A204.1 (cell line): ENCODE results near the gene TSPAN18.

Experiments
- FAIRE-seq: peaks from 2 replicates; lab custom pipeline; 2012; peaks lifted over from hg19 to GRCh38; lab: Jason Lieb, UNC

The TSPAN18 gene

GRCh38 chr11:44849424-44849823 lies 122.7 kb downstream of the TSPAN18 start:
- FAIRE-seq: no peak

GRCh38 chr11:44849922-44850321 lies 123.2 kb downstream of the TSPAN18 start:
- FAIRE-seq: no peak

DNA sequence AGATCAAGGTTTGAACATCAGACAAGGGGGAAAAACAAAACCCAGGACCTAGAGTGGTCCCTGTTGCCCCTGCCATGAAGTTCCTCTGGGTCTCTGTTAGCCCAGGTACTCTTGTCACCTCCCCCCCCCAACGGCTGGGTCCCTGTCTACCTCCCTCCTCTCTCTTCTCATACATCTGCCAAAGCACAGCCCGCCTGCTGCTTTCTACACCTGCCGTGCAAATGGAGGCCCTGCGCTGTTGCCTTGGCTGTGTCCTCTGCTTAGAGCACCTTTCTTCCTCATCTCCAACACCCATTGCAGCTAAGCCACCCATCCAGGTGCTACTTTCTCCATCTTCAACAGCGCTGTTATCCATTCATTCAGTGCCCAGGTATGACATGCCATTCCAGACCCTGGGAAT lies 124.7 kb downstream of the TSPAN18 start:
- FAIRE-seq: no peak

GRCh38 chr11:44852159-44852747 lies 125.5 kb downstream of the TSPAN18 start:
- no peak for FAIRE-seq

DNA sequence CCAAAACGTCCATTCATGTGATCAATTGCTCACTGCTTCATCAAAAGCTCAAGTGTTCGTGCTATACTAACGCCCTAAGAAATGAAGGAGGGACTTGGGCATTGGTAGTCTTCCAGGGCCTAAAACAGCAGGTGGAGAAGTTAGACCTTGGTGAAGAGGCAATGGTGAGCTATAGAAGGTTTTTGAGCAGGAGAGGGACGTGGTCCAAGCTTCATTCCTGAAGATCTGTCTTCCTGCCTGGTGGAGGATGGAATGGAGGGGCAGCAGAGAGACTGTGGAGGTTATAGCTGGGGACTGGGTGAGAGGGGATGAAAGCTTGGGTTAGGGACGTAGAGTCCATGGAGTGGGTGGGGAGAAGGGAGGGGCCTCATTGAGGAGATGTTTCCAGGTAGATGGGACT lies 126.2 kb downstream of the TSPAN18 start:
- FAIRE-seq: no peak

DNA sequence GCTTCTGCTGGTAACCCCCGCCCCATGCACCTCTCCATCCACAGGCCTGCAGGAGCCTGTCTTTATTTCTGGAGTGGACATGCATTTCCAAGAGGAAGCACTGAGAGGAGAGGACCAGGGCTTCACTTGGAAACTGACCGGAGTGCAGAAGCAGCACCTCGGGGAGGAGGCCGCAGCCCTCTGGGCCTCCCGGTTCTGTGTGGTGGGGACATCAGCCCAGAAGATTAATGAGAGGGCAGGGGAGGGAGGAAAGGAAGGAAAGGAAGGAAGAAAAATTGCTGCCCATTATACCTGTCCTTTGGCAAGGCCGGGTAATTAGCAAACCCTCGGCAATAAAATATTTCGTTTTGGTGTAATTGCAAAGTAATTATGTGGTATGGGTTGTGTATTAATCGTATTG lies 126.9 kb downstream of the TSPAN18 start:
- FAIRE-seq: no peak

DNA sequence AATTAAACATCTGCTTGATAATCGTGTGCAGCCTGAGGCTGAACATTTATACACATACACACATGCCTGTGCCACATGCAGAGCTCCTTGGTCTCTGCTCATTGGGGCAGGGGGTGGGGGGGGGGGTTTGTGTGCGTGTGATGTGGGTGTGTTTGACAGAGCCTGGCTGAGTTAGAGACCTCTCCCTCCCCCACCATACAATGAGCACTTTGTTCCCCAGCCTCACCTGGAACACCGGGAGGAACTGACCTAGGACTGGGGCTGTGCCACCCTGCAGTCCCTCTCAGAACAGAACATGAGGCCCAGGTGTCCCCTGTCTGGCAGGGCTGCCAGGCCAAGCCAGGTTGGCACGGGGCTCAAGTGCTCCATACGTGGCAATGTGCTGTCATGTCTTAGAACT lies 127.3 kb downstream of the TSPAN18 start:
- FAIRE-seq: no peak

DNA sequence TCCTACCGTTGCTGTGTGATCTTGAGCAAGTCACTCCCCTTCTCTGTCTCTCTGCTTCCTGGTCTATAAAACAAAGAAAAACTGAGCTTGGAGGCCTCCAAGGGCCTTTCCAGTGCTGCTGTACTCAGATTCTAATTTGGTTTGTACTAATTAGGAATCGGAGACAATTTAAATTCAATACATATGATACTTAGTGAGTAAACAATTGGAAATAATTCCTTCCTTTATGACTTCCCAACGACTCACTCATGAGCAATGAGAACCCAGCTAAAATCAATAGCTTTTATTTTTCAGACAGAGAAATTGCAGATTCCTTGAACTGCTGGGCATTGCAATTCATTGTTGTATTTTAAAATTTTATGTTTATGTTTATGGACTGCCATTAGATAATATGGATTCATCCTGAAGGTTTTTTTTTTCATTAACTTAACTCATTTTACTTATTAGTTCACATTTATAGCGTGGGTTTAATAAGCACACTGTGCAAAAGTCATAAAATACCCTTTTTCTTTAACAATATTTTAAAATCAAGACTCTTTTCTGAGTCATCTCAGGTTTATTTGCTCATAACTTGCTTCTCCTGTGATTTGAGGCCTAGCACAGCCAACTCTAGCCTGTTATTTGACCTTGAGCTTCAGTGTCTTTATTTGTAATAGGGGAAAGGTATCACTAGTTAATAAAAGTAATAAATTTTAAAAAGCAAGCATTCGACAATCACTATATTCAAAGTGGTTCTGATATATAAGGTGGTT lies 128.2 kb downstream of the TSPAN18 start:
- FAIRE-seq: no peak

DNA sequence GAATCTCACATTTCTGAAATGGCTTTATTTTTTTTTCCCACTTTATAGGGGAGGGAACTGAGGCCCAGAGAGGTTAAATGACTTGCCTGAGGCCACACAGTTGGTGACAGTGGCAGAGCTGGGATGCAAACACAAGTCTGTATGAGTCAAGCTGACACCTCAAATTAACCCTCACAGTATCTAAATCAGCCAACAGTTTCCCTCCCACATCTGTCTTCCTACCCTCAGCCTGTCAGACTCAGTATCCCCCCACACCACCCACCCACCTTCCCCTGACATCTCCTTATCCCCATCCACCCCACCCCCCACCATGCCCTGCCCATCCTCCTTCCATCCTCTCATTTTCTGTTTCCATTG lies 128.7 kb downstream of the TSPAN18 start:
- no peak for FAIRE-seq

- no peak for FAIRE-seq
Observed at GRCh38 chr11:44857490-44858090, 130.8 kb downstream of the TSPAN18 start.

DNA sequence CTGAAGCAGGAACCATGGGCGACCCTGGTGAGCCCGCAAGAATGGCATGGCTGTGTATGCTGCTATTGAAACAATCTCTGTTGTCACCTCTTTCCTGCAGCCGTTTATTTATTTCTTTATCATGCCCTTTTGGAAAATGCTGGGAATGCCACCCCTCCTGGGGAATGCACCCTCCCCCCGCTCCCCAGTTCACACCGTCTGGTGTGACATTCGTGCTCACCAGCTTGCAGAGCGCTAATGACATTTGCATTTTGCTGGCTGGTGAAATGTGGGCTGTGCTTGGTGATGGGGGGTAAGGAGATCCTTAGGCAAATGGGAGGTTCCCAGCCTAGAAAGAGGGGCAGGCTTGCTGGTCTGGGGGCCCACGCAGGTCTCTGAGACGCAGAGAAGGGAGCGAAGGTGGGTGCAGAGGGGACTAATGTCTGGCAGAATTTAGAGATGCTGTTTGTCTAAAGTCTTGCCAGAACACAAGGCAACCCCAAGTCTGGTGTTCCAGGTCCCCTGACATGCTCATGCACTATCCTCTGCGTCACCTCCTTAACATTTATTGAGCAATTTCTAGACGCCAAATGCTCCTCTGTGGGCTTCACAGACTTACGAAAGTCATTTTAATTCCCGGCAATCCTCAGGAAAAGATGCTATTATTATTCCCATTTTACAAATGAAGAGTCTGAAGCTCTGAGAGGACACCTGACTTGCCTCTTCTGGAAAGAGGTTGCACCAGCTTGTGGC lies 132.2 kb downstream of the TSPAN18 start:
- FAIRE-seq: no peak

GRCh38 chr11:44859528-44859925 lies 132.8 kb downstream of the TSPAN18 start:
- FAIRE-seq: no peak

- FAIRE-seq: no peak
Observed at GRCh38 chr11:44860346-44860745, 133.6 kb downstream of the TSPAN18 start.

- no peak for FAIRE-seq
Observed at GRCh38 chr11:44861849-44862557, 135.2 kb downstream of the TSPAN18 start.

GRCh38 chr11:44862558-44863101 lies 135.9 kb downstream of the TSPAN18 start:
- FAIRE-seq: no peak

DNA sequence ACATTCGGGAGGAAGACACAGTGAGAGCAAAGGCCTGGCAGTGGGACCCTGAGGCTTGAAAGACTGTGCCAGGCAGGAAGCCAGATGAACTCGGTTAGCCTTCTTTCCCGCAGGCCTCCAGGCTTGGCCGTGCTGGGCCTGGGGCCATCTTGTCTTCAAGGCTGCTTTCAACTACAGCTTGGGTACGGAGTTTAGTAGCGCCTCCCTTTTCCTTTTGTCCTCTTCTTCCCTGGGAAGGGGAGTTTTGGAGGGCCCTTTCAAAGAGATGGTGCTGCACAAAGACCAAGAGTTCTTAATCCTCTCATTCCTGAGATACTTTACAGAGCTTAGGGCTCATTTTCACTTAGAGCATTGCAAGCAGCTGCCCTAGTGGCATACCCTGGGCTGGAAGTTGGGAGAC lies 136.5 kb downstream of the TSPAN18 start:
- no peak for FAIRE-seq

DNA sequence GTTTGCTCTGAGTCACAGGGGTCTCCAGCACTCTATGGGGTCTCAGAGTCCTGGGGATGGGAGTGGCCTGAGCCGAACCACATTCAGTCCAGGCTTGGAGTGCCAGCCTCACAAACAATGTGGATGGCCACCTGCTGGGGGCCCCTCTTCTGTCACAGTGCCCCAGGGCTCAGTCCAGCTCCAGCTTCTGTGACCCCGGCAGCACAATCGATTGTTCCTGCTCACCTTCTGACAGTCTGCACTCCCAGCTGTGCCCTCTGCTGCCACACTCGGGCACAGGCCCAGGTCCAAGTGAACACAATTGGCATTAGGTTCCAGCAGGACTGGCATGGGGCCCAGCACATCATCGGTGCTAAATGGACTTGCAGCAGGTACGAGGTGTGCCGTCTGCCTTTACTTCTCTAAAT lies 139.1 kb downstream of the TSPAN18 start:
- FAIRE-seq: no peak

DNA sequence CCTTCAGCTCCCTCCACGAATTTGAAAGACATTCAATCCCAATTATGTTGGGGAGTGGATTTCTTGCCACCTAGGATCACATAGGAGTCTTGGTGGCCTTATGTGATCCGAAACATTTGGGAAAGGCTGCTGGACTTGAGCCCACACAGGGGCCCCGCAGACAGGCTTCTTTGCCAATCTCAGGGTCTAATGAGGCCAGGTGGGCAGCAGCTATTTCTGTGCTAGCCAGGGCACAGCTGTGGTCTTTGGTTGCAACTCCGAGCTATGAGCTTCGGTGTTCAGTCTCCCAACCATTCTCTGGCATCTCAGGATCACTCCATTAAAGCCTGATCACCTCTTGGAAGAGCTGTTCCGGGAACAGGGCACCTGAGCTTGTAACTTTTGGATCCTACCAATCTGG lies 139.5 kb downstream of the TSPAN18 start:
- FAIRE-seq: no peak

DNA sequence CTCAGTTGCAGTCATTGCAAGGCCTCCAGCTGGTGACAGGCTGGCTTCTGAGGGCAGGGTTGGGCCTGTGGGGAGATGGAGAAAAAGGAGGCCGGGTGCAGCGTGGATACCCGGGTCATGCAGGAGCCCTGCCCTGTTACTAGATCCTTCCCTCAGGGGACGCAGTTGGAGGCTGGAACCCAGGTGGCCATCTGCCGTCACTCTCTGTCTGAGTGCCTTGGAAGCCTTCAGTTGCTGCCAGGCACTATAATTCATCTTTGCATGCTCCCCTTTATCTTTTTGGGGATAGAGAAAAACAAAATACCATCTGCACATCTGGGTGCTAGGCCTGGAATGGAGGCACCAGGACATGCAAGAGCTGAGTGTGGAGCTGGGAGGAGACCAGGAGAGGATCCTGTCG lies 141.3 kb downstream of the TSPAN18 start:
- no peak for FAIRE-seq

- FAIRE-seq: no peak
Observed at GRCh38 chr11:44868455-44869421, 142.0 kb downstream of the TSPAN18 start.

DNA sequence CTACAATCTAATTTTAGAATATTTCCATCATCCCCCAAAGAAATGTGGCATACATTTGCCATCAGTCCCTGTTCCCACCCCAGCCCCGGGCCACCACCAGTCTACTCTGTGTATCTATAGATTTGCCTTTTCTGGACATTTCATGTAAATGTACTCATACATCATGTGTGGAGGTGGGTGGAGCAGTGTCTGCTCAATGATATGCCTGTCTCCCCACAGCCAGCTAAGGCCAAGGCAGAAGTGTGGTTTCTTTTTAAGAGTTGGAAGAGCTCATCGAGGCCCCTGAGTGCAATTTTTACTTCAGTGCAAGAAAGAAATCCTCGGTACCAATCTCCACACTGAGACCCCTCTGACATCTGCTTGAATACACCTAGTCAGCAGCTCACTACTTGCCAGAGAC lies 143.4 kb downstream of the TSPAN18 start:
- no peak for FAIRE-seq
